Lower leg skin (tissue), 4 donors: ENCODE measurements around the gene GALNT18. TPM values are rescaled to one million over a fixed set of nuclear protein-coding genes. Genes with fewer than 3 reads are reported as not detected.

Experiments
- DNase-seq, 2 donors: peaks; one replicate each; pipeline ENCODE4 v3.0.0-alpha.2; 2019; ENCODE audit warnings: low spot score in 2 of 2
- H3K4me3 ChIP-seq: fragments of 200-600 bp; sonication (generic); 2 replicates; pipeline ENCODE4 v1.5.1; 2017; ENCODE audit warnings: mild to moderate bottlenecking, low read depth; ENCODE audit not compliant: poor library complexity, severe bottlenecking
- CTCF ChIP-seq, 3 donors: fragments of 450-650 bp; IDR thresholded peaks; one replicate each; pipeline ENCODE4 v1.5.1; 2016; ENCODE audit warnings: antibody characterized with exemption in 3 of 3, mild to moderate bottlenecking in 3 of 3, moderate library complexity in 2 of 3
- POLR2A ChIP-seq, 2 donors: fragments of 450-650 bp; IDR thresholded peaks; one replicate each; pipeline ENCODE4 v1.6.1; 2016 to 2017; ENCODE audit warnings: antibody characterized with exemption in 2 of 2, mild to moderate bottlenecking in 1 of 2, moderate library complexity in 1 of 2
- WGBS, 2 donors: methylation state at CpG; one replicate each; pipeline ENCODE4 v1.1.5; 2018; 5-methylcytosine and 5-hydroxymethylcytosine counted together
- intact Hi-C: fragments of 100-400 bp; cut with DNase I; formaldehyde crosslinking; loops from one replicate; pipeline ENCODE4 v1.15.0; 2023; ENCODE audit warnings: low total_unique reads
- total RNA-seq, 4 donors: library from RNA; depleted of rRNA; stranded (reverse); fragments of >200 nt; gene quantifications; one replicate each; pipeline ENCODE4 v1.1.0, GENCODE V29; 2016

The GALNT18 gene
- total RNA-seq, 4 donors from 2014 or later = 11.5 to 33.0 (median 17.7) TPM

GRCh38 chr11:11586465-11586864 is 35.3 kb downstream of the GALNT18 start:
- 92 to 96% methylated on average over 7 of the region's 7 CpGs for WGBS, 2 donors
- H3K4me3 ChIP-seq = no peak overlapping the region
- TF ChIP-seq CTCF (IDR thresholded peaks at IDR 0.05) (no peak), POLR2A (IDR thresholded peaks at IDR 0.05) (no peak)
- intact Hi-C loops = no loop called here
- DNase-seq = no peak

GRCh38 chr11:11584937-11585336 is 36.9 kb downstream of the GALNT18 start:
- H3K4me3 ChIP-seq = no peak overlapping the region
- 95 to 96% methylated on average over 1 of the region's 1 CpG for WGBS, 2 donors
- intact Hi-C loops = no loop called here
- DNase-seq = no peak
- no peak for TF ChIP-seq CTCF (IDR thresholded peaks at IDR 0.05)
- no peak for TF ChIP-seq POLR2A (IDR thresholded peaks at IDR 0.05)

- 59 to 70% methylated on average over 5 of the region's 5 CpGs for WGBS, 2 donors
- TF ChIP-seq CTCF (IDR thresholded peaks at IDR 0.05) (no peak), POLR2A (IDR thresholded peaks at IDR 0.05) (no peak)
- no peak for DNase-seq
- intact Hi-C loops = no loop called here
- H3K4me3 ChIP-seq = no peak overlapping the region
Observed at GRCh38 chr11:11584530-11584810, 37.3 kb downstream of the GALNT18 start.

DNA sequence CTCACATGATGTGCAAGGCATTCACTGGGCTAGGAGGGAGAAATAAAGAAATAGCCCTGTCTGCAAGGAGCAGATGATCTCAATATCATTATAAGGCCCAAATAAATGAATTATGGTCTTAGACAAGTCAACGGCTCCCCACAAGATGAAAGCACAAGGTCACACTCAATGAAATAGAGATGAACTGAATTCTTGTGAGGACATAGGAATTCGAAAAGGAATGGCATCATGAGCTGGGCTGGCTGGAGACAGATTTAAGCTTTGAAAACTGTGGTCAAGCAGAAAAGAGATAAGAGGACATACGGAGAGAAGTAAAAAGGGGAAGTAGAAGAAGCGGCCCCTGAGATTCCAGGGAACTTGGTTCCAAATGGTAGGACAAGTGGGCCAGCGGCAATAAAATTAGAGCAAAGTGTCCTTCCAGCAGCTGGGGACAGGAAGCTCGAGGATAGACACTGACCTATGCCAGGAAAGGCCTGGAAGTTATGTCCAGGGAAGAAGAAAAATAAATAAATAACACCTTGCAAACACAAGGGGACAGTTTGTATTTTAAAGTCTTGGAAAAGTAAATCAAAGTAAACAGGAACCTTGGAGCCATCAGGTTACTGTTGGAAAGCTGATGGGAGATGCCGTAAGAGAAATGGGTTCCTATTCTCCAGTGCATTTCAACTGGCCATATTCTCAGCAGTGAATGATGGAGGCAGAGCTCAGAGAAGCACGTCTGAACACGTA is 37.8 kb downstream of the GALNT18 start:
- TF ChIP-seq CTCF (IDR thresholded peaks at IDR 0.05) (no peak), POLR2A (IDR thresholded peaks at IDR 0.05) (no peak)
- WGBS, 2 donors = 78 to 84% methylated on average over 9 of the region's 9 CpGs
- no peak overlapping the region for H3K4me3 ChIP-seq
- intact Hi-C loops = no loop called here
- no peak for DNase-seq

DNA sequence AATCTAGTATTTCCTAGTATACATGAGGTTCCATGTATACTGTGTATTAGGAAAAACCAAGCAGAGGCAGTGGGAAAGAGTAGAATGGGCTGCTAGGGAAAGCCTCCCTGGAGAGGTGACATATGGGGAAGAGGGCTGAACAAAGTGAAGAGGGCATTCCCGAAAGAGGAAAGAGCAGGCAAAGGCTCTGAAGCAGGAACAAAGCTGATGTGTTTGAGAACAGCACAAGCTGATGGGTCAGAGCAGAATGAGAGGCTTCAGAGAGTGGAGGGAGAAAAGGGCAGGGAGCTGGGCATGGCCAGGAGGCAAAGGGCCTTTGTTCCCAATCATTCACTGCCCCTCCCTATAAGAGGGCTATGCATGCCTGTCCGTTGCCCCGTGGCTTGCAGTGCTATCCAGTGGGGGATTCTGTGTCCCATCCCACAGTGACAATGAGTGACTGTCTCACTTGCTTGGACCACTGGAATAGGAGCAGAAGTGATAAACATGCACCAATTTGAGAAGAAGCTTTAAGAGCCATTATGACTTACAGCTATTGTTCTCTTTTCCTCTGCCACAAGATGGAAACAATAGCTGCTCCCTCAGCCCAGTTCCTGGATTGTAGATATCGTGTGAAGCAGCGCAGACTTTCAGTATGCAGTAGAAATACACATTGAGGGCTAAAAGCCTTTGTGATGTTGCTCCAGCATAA is 39.6 kb downstream of the GALNT18 start:
- no peak for TF ChIP-seq CTCF (IDR thresholded peaks at IDR 0.05)
- no peak for TF ChIP-seq POLR2A (IDR thresholded peaks at IDR 0.05)
- 77% methylated on average over 5 of the region's 5 CpGs for WGBS, 2 donors
- H3K4me3 ChIP-seq = no peak overlapping the region
- DNase-seq = peak in 1 of 2 donors; percentile 36
- intact Hi-C loops = no loop called here
